Endothelial cell of coronary artery (primary cell): ENCODE results near the gene MRPL57. TPM values are rescaled to one million over a fixed set of nuclear protein-coding genes. Genes with fewer than 3 reads are reported as not detected.

ENCODE experiments used
- total RNA-seq: library from RNA; depleted of rRNA; stranded (reverse); fragments of >200 nt; gene quantifications from 2 replicates; pipeline ENCODE4 v1.2.3, GENCODE V29; 2014

MRPL57 gene
- 24.4 and 26.0 TPM in 2 replicates for total RNA-seq

DNA sequence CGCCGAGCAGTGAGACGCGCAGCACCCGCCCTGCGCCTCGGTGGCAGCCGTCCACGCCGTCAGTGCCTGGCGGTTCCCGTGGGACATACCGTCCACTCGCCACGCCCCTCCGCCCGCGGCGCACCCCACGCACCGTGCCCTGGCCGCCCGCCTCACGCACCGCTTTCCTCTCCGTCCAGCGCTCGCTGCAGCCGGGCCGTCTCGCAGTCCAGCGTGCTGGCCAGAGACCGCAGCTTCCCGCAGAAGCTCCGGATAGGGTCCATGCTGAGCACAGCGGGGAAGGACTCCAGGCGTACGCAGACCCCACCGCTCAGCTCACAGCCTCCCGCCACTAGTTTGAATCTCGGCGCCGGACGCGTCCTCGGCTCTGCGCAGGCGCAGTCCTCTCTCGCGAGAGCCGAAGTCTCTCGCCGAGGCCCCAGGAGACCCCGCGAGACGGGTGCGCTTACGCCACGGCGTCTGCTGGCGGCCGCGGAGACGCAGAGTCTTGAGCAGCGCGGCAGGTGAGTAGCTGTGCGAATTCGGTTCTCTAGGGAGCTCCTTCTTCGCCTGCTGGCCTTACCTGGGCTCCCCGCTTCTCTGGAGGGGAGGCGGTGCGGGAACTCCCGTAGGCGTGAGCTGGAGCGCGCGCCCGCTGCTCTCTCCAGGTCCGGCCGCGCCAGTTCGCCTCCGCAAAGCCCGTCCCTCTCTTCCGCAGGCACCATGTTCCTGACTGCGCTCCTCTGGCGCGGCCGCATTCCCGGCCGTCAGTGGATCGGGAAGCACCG lies at the start of gene MRPL57, which contains the start of gene SKA3:
TSS of gene MRPL57 (plus strand) at position 444 of the 767 bp plus-strand sequence. CDS start at position 703, 259 bp downstream.
TSS of gene SKA3 (minus strand) at position 338 of the 767 bp plus-strand sequence. CDS start at position 263, 75 bp downstream.

Other genes with a start within 250 kb of the MRPL57 start
- 26.4 and 27.8 TPM in 2 replicates for gene LATS2, start 115.1 kb upstream of the MRPL57 start, total RNA-seq
- gene SAP18, start 36.5 kb upstream of the MRPL57 start, total RNA-seq = 70.9 and 83.4 TPM in 2 replicates
- 3.9 and 4.6 TPM in 2 replicates for gene SKA3, start 106 bp upstream of the MRPL57 start, total RNA-seq